ENCODE data around the gene ACTA2. TPM values are rescaled to one million over a fixed set of nuclear protein-coding genes. Genes with fewer than 3 reads are reported as not detected.

Gene ACTA2
- total RNA-seq, 1 donor from 2014 or later: 19.0 TPM

GRCh38 chr10:88971221-88972061, 18.9 kb upstream of the ACTA2 start:
- H2AFZ ChIP-seq (replicated peaks): no peak overlapping the region
- H3K79me2 ChIP-seq (ENCODE audit: low read depth): no peaks in the 10 kb centered on the region
- no peaks in the 10 kb centered on the region for H3K36me3 ChIP-seq
- no peak overlapping the region for H3K27ac ChIP-seq
- Mint-ChIP-seq H3K9me3 (no peaks in the 10 kb centered on the region), H3K4me3 (no peak overlapping the region), H3K27ac (no peak overlapping the region), H3K36me3 (no peaks in the 10 kb centered on the region), H3K4me1 (no peaks in the 10 kb centered on the region), H3K27me3 (ENCODE audit: insufficient read depth, low read depth) (no peaks in the 10 kb centered on the region)
- no peaks in the 10 kb centered on the region for H3F3A ChIP-seq (ENCODE audit: low read depth)
- no peaks in the 10 kb centered on the region for H3K4me1 ChIP-seq
- DNase-seq (ENCODE audit: low spot score): no peak
- no peak overlapping the region for H3K9ac ChIP-seq
- H3K27me3 ChIP-seq: no peaks in the 10 kb centered on the region
- H3K4me2 ChIP-seq: no peak overlapping the region
- no peak overlapping the region for H3K4me3 ChIP-seq
- no peaks in the 10 kb centered on the region for H3K9me3 ChIP-seq (ENCODE audit: low read depth)
- TF ChIP-seq CTCF (IDR thresholded peaks at IDR 0.05) (no peak), EZH2phosphoT487 (IDR thresholded peaks at IDR 0.05) (no peak), EZH2 (IDR thresholded peaks at IDR 0.05) (no peak)
- no peaks in the 10 kb centered on the region for H4K20me1 ChIP-seq (ENCODE audit: low read depth)

GRCh38 chr10:88968391-88968790, 15.8 kb upstream of the ACTA2 start:
- no peak for DNase-seq (ENCODE audit: low spot score)
- Histone ChIP-seq H3K36me3 (no peaks in the 10 kb centered on the region), H3K4me1 (no peaks in the 10 kb centered on the region), H2AFZ (replicated peaks) (no peak overlapping the region), H4K20me1 (ENCODE audit: low read depth) (no peaks in the 10 kb centered on the region), H3K4me2 (no peak overlapping the region), H3K27ac (no peak overlapping the region), H3K9ac (no peak overlapping the region), H3K9me3 (ENCODE audit: low read depth) (no peaks in the 10 kb centered on the region), H3F3A (ENCODE audit: low read depth) (no peaks in the 10 kb centered on the region), H3K27me3 (no peaks in the 10 kb centered on the region), H3K4me3 (no peak overlapping the region), H3K79me2 (ENCODE audit: low read depth) (no peaks in the 10 kb centered on the region)
- Mint-ChIP-seq H3K4me1 (no peaks in the 10 kb centered on the region), H3K27ac (no peak overlapping the region), H3K36me3 (no peaks in the 10 kb centered on the region), H3K4me3 (no peak overlapping the region), H3K27me3 (ENCODE audit: insufficient read depth, low read depth) (no peaks in the 10 kb centered on the region), H3K9me3 (no peaks in the 10 kb centered on the region)
- no peak for TF ChIP-seq EZH2 (IDR thresholded peaks at IDR 0.05)
- no peak for TF ChIP-seq CTCF (IDR thresholded peaks at IDR 0.05)
- TF ChIP-seq EZH2phosphoT487 (IDR thresholded peaks at IDR 0.05): no peak

- H4K20me1 ChIP-seq (ENCODE audit: low read depth): no peaks in the 10 kb centered on the region
- no peak for DNase-seq (ENCODE audit: low spot score)
- H3F3A ChIP-seq (ENCODE audit: low read depth): no peaks in the 10 kb centered on the region
- no peaks in the 10 kb centered on the region for H3K36me3 Mint-ChIP-seq
- H3K27ac Mint-ChIP-seq: no peak overlapping the region
- no peak overlapping the region for H2AFZ ChIP-seq (replicated peaks)
- H3K4me1 ChIP-seq: no peaks in the 10 kb centered on the region
- no peaks in the 10 kb centered on the region for H3K79me2 ChIP-seq (ENCODE audit: low read depth)
- no peaks in the 10 kb centered on the region for H3K9me3 Mint-ChIP-seq
- TF ChIP-seq CTCF (IDR thresholded peaks at IDR 0.05) (no peak), EZH2phosphoT487 (IDR thresholded peaks at IDR 0.05) (no peak), EZH2 (IDR thresholded peaks at IDR 0.05) (no peak)
- H3K9me3 ChIP-seq (ENCODE audit: low read depth): no peaks in the 10 kb centered on the region
- no peak overlapping the region for H3K4me3 ChIP-seq
- H3K4me1 Mint-ChIP-seq: no peaks in the 10 kb centered on the region
- H3K36me3 ChIP-seq: no peaks in the 10 kb centered on the region
- H3K27ac ChIP-seq: no peak overlapping the region
- H3K4me2 ChIP-seq: no peak overlapping the region
- H3K27me3 ChIP-seq: no peaks in the 10 kb centered on the region
- H3K4me3 Mint-ChIP-seq: no peak overlapping the region
- no peak overlapping the region for H3K9ac ChIP-seq
- H3K27me3 Mint-ChIP-seq (ENCODE audit: insufficient read depth, low read depth): no peaks in the 10 kb centered on the region
These were observed 14.2 kb upstream of the ACTA2 start for GRCh38 chr10:88966797-88967196.
